ENCODE data around the gene NCKAP1. TPM values are rescaled to one million over a fixed set of nuclear protein-coding genes. Genes with fewer than 3 reads are reported as not detected.

The NCKAP1 gene
- total RNA-seq, 2 donors from 2014 or later = 107 to 113 TPM

GRCh38 chr2:182913064-182913463 is 125.2 kb downstream of the NCKAP1 start:
- DNase-seq (ENCODE audit: low spot score) = no peak
- no peaks in the 10 kb centered on the region for H3K4me1 ChIP-seq
- H3K9me3 ChIP-seq = no peaks in the 10 kb centered on the region
- TF ChIP-seq CTCF (IDR thresholded peaks at IDR 0.05) = no peak
- no peaks in the 10 kb centered on the region for H3K27me3 ChIP-seq
- H3K4me3 ChIP-seq = no peak overlapping the region
- peaks cover 40% of the 10 kb centered on the region for H3K36me3 ChIP-seq
- H3K27ac ChIP-seq = no peak overlapping the region

- no peak for TF ChIP-seq CTCF (IDR thresholded peaks at IDR 0.05)
- Histone ChIP-seq H3K27me3 (no peaks in the 10 kb centered on the region), H3K27ac (no peak overlapping the region), H3K36me3 (peaks cover 40% of the 10 kb centered on the region), H3K9me3 (no peaks in the 10 kb centered on the region), H3K4me3 (no peak overlapping the region), H3K4me1 (no peaks in the 10 kb centered on the region)
- DNase-seq (ENCODE audit: low spot score) = no peak
Observed at GRCh38 chr2:182912518-182912915, 125.7 kb downstream of the NCKAP1 start.

- Histone ChIP-seq H3K4me3 (no peak overlapping the region), H3K36me3 (peaks cover 40% of the 10 kb centered on the region), H3K4me1 (no peaks in the 10 kb centered on the region), H3K27ac (no peak overlapping the region), H3K9me3 (no peaks in the 10 kb centered on the region), H3K27me3 (no peaks in the 10 kb centered on the region)
- TF ChIP-seq CTCF (IDR thresholded peaks at IDR 0.05) = no peak
- no peak for DNase-seq (ENCODE audit: low spot score)
Observed at GRCh38 chr2:182911813-182912517, 126.3 kb downstream of the NCKAP1 start.

GRCh38 chr2:182910965-182911364 is 127.3 kb downstream of the NCKAP1 start:
- H3K36me3 ChIP-seq = peaks cover 40% of the 10 kb centered on the region
- H3K27me3 ChIP-seq = no peaks in the 10 kb centered on the region
- no peak overlapping the region for H3K4me3 ChIP-seq
- DNase-seq (ENCODE audit: low spot score) = no peak
- H3K27ac ChIP-seq = no peak overlapping the region
- no peaks in the 10 kb centered on the region for H3K9me3 ChIP-seq
- TF ChIP-seq CTCF (IDR thresholded peaks at IDR 0.05) = no peak
- no peaks in the 10 kb centered on the region for H3K4me1 ChIP-seq

- Histone ChIP-seq H3K27me3 (no peaks in the 10 kb centered on the region), H3K9me3 (no peaks in the 10 kb centered on the region), H3K27ac (no peak overlapping the region), H3K36me3 (peaks cover 15% of the 10 kb centered on the region), H3K4me3 (no peak overlapping the region), H3K4me1 (no peaks in the 10 kb centered on the region)
- no peak for TF ChIP-seq CTCF (IDR thresholded peaks at IDR 0.05)
- no peak for DNase-seq (ENCODE audit: low spot score)
Observed at GRCh38 chr2:182907081-182907830, 131.0 kb downstream of the NCKAP1 start.
